Peyer's patch (tissue), 4 donors: ENCODE results near the gene MRPL42. TPM values are rescaled to one million over a fixed set of nuclear protein-coding genes. Genes with fewer than 3 reads are reported as not detected.

Experiments
- DNase-seq, 3 donors: peaks; one replicate each; pipeline ENCODE4 v3.0.0-alpha.2; 2017 to 2019
- H3K27ac ChIP-seq, 4 donors: fragments of 200-600 bp; sonication (generic); one replicate each; pipeline ENCODE4 v1.5.1; 2016 to 2019
- H3K27me3 ChIP-seq, 2 donors: fragments of 200-600 bp; sonication (generic); one replicate each; pipeline ENCODE4 v1.5.1; 2019
- H3K36me3 ChIP-seq, 3 donors: fragments of 200-600 bp; sonication (generic); one replicate each; pipeline ENCODE4 v1.5.1; 2016 to 2019
- H3K4me1 ChIP-seq, 4 donors: fragments of 200-600 bp; sonication (generic); one replicate each; pipeline ENCODE4 v1.5.1; 2016 to 2019
- H3K4me3 ChIP-seq, 4 donors: fragments of 200-600 bp; sonication (generic); 1 replicate in 3 of 4; 2 replicates in 1 of 4; pipeline ENCODE4 v1.5.1; 2016 to 2019; ENCODE audit warnings: mild to moderate bottlenecking in 1 of 4
- H3K9me3 ChIP-seq, 4 donors: fragments of 200-600 bp; sonication (generic); one replicate each; pipeline ENCODE4 v1.5.1; 2016 to 2019; ENCODE audit warnings: mild to moderate bottlenecking in 1 of 4
- POLR2A ChIP-seq, 2 donors: fragments of 450-650 bp; IDR thresholded peaks; one replicate each; pipeline ENCODE4 v1.5.1; 2017; ENCODE audit warnings: antibody characterized with exemption in 2 of 2, mild to moderate bottlenecking in 2 of 2, moderate library complexity in 2 of 2
- small RNA-seq, 2 donors: library from RNA; depleted of rRNA; stranded (forward); fragments of <200 nt; gene quantifications; one replicate each; pipeline ENCODE3, GENCODE V24; 2016
- total RNA-seq, 4 donors: library from RNA; depleted of rRNA; stranded (reverse); fragments of >200 nt; gene quantifications; one replicate each; pipeline ENCODE4 v1.1.0, GENCODE V29; 2016
- TF ChIP-seq, protein P1 (sequence below), 6 experiments: fragments of 450-650 bp in 4 of 6; fragments of 200-600 bp in 2 of 6; sonication (generic) in 1 of 6; IDR thresholded peaks; one replicate each; pipeline ENCODE4 v1.5.1; 2017 to 2019; ENCODE audit warnings: antibody characterized with exemption in 6 of 6, mild to moderate bottlenecking in 3 of 6, moderate library complexity in 1 of 6

Gene MRPL42
- total RNA-seq, 4 donors from 2014 or later = 19.7 to 67.7 (median 37.5) TPM

- no peak overlapping the region for H3K4me3 ChIP-seq
- H3K9me3 ChIP-seq = no peaks in the 10 kb centered on the region
- no peaks in the 10 kb centered on the region for H3K27me3 ChIP-seq
- TF ChIP-seq POLR2A (IDR thresholded peaks at IDR 0.05) = no peak
- TF ChIP-seq, protein P1, sequence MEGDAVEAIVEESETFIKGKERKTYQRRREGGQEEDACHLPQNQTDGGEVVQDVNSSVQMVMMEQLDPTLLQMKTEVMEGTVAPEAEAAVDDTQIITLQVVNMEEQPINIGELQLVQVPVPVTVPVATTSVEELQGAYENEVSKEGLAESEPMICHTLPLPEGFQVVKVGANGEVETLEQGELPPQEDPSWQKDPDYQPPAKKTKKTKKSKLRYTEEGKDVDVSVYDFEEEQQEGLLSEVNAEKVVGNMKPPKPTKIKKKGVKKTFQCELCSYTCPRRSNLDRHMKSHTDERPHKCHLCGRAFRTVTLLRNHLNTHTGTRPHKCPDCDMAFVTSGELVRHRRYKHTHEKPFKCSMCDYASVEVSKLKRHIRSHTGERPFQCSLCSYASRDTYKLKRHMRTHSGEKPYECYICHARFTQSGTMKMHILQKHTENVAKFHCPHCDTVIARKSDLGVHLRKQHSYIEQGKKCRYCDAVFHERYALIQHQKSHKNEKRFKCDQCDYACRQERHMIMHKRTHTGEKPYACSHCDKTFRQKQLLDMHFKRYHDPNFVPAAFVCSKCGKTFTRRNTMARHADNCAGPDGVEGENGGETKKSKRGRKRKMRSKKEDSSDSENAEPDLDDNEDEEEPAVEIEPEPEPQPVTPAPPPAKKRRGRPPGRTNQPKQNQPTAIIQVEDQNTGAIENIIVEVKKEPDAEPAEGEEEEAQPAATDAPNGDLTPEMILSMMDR (IDR thresholded peaks at IDR 0.05) = no peak
- H3K27ac ChIP-seq = no peak overlapping the region
- no peaks in the 10 kb centered on the region for H3K4me1 ChIP-seq
- H3K36me3 ChIP-seq = no peaks in the 10 kb centered on the region
- no peak for DNase-seq
These were observed 96.7 kb downstream of the MRPL42 start for GRCh38 chr12:93563807-93564538.

DNA sequence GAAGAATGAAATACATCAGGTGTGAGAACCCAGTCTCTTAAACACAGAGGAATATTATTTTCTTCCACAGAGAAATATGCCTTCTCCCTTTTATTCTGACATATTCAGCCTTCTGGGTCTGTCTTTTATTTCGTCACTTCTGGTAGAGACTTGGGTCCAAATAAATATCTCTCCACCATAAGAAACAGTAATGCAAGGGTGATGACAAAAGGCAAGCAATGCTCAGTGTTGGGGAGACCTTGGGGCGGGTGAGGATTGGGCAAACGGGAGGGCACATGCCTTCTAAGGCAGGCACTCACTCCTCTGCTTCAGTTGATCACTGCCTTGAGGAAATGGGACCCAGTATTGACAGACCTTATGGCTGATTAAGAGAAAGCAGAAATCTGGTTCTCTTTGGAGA, 98.4 kb downstream of the MRPL42 start:
- H3K9me3 ChIP-seq = no peaks in the 10 kb centered on the region
- no peaks in the 10 kb centered on the region for H3K4me1 ChIP-seq
- DNase-seq = no peak
- no peaks in the 10 kb centered on the region for H3K27me3 ChIP-seq
- no peak overlapping the region for H3K4me3 ChIP-seq
- no peak for TF ChIP-seq POLR2A (IDR thresholded peaks at IDR 0.05)
- TF ChIP-seq, protein P1 (IDR thresholded peaks at IDR 0.05) = no peak
- H3K36me3 ChIP-seq = no peaks in the 10 kb centered on the region
- no peak overlapping the region for H3K27ac ChIP-seq

Small RNA genes within 50 kb of the gene (small RNA-seq; reads per million reads assigned to genes)
- gene RF00019 = 0 reads per million in 2 donors

Other genes starting within 250 kb of the MRPL42 start
- gene NUDT4, start 89.6 kb upstream of the MRPL42 start, total RNA-seq = 10 to 100 TPM; 41.5 to 68.5 (median 52.8) TPM
- gene UBE2N, start 25.6 kb upstream of the MRPL42 start, total RNA-seq = 10 to 100 TPM; 18.0 to 26.4 (median 22.1) TPM
- 100 to 1,000 TPM in 1 of 4 donors, 10 to 100 TPM in 3; 33.4 to 113 (median 35.1) TPM for gene SOCS2, start 105.2 kb downstream of the MRPL42 start, total RNA-seq
- 100 to 1,000 TPM in 1 of 4 donors, 10 to 100 TPM in 3; 66.3 to 128 (median 89.4) TPM for gene CRADD, start 209.9 kb downstream of the MRPL42 start, total RNA-seq